Putamen (tissue), 1 donor: ENCODE results near the gene TRIM46.
"Not testable (repeated sequence)": the region's sequence is repeated elsewhere in the genome, so short reads cannot be mapped to it uniquely, and the experiment has no call there.

Experiments used
- DNase-seq: peaks from one replicate; pipeline ENCODE4 v3.0.0-alpha.2; 2016; ENCODE audit warnings: low spot score

Gene TRIM46

DNA sequence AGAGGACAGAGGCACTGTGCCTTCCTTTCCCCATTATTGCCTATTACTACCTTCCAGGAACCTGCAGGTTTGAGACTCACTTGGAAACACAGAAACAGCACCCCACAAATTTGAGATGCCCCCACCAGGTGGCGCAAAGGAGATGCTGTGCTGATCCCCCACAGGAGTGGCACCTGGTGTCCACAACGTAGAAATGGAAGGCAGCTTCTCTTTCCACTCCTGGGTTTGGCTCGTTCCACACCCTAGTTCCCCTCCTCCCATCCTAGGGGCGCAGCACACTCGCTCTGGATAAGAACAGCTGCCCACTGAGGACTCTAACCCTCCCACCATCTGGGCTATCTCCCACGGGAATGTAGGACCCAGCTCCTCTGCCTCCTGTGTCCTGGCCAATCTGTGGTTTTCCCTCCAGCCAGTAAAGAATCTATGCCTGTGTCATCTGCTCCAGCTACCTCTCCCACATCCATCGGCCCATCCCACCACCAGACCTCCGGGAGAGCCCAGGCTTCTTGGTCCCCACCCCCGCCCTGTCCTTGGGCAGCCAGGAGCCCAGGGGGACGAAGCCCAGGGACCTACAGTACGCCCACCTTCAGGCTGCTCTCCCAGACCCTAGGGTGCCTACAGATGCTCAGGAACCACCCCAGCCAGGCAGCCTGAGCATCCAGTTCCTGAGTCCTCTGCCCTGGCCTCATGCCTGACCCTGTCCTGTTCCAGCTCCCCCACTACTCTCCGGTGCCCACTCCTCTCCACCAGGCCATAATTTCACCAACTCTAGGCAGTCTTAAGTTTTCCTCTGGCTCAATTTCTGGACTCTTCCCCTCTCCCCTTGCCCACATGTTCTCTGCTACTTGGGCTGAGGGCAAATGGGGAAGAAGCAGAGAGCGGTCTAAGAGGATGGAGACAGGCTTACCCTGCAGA, 33.5 kb downstream of the TRIM46 start:
- DNase-seq, result peak; percentile 70

DNA sequence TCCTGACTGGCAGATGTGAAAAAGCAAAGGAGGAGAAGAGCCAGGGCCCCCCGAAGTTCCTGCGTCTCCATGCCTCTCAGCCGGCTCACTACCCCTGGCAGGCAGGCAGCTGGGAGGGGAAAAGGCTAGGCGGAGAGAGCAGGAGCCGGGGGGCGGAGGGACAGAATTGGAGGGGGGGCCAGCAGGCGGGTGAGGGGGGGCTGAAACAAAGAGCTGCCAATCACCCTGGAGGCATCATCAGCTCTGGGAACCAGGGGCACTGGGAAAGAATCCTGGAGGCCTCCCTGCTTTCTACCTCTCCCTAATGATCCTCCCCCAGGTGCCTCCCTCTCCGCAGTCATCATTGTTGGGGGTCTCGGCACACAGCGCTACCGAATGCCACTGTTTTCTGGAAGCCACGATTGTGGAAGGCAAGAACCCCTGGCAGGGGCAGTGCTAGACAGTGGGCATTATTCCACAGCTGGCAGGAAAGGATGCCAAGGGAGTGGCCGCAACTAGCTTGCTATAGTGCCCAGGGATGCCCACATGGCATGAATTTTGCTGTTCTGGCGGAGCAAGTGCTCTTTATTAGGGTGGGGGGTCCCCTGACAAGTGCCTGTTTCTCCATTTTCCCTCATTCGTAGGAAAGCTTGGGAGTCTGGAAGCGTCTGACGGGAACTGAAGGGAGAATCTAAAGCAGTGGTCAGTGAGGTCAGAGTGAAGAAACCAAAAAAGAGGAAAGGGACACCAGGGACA, 34.3 kb downstream of the TRIM46 start, which contains the start of gene THBS3:
Gene THBS3, minus strand, starts transcription at position 92 of the 735 bp plus-strand sequence. Its CDS starts 21 bp downstream, at position 71.
- peak; percentile 57 for DNase-seq

- DNase-seq, result peak; percentile 84
Observed at GRCh38 chr1:155208541-155209311, 35.1 kb downstream of the TRIM46 start, which contains the start of gene MTX1. Gene MTX1, plus strand, starts transcription at chr1:155208695. Its CDS starts 110 bp downstream, at chr1:155208805.

GRCh38 chr1:155209312-155209721, 35.7 kb downstream of the TRIM46 start:
- no peak for DNase-seq

DNA sequence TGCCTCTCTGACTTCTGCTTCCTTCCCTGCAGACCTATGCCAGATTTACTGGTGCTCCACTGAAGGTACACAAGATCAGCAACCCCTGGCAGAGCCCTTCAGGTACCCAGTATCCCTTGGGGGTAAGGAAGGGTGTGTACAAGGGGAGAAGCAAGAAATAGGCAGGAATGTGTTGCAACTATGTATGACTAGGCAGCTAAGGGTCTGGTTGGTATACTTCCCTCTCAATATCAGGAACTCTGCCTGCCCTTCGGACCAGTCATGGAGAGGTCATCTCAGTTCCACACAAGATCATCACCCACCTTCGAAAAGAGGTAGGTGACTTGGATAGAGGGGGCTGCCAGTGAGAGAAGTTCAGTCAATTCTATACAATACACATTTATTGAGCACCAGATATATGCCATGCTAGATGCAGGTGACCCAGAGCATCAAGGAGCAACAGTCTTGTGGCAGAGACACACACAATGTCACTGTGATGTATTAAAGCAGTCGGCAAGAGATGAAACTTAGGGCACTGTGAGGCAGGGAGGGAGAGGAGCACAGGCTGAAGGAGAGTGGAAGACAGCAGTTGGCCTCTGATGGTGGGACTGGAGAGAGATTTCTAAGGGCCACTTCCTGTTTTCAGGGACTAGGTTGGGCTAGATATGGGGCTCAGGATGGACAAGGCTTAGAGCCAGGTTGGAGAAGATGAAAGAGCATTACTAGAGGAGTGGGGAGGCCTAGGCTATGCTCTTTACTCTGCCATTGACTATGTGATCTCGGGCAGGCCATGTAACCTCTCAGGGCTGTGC, 36.9 kb downstream of the TRIM46 start:
- no peak for DNase-seq

- not testable (repeated sequence) for DNase-seq
Observed at GRCh38 chr1:155211381-155212050, 37.9 kb downstream of the TRIM46 start.

DNA sequence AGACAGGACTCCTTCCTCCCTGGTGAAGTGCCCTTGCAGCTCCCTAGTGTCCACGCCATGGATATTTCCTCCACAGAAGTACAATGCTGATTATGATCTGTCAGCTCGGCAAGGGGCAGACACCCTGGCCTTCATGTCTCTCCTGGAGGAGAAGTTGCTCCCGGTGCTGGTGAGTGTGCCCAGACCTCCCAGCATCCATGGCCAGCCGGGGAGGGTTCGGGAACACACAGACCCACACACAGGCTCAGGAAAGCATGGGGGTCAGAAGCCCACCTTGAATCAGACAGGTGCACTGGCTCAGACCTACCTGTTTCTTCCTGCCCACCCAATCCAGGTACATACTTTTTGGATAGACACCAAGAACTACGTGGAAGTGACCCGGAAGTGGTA, 38.4 kb downstream of the TRIM46 start:
- DNase-seq, result not testable (repeated sequence)

DNA sequence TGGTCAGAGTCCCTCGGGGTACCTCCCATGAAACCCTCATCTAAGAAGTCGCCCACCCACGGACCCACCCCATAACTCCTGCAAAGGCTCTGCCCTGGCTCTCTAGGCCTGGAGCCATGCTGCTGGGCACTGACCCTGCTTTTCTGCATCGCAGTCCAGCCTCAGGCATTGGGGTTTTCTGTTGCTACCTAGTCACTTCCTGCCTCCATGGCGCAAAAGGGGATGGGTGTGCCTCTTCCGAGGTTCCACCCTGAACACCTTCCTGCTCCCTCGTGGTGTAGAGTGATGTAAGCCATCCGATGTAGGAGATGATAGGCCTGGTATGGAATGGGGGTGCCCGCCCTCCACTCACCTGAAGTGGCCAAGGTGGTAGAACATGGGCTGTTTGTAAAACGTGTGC, 41.1 kb downstream of the TRIM46 start:
- not testable (repeated sequence) for DNase-seq

- peak; percentile 88 for DNase-seq
Observed at GRCh38 chr1:155218854-155219591, 45.4 kb downstream of the TRIM46 start.

- DNase-seq, result peak; percentile 71
Observed at GRCh38 chr1:155219592-155220031, 46.0 kb downstream of the TRIM46 start.

DNA sequence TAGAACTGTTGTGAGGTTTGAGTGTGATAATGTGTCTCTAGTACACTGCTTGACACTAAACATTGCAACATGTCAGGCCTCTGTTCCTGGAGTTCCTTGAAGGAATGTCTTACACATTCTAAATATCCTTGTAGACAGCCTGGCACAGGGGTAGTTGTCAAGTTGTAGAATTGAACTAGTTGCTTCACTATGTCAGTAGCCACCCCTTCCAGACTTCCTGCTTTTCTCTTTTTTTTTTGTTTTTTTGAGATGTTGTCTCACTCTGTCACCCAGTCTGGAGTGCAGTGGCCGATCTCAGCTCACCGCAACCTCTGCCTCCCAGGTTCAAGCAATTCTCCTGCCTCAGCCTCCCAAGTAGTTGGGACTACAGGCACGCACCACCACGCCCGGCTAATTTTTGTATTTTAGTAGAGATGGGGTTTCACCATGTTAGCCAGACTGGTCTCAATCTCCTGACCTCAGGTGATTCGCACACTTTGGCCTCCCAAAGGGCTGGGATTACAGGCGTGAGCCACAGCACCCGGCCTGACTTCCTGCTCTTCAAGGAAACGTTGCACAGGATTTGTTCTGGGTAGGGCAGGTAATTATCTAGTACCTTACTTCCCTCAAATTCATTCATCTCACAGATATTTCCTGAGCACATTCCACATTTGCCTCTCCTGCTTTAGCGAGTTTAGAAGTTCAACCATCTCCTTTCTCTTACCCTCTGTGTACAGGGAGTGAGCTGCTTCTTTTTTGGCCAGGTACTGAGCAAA, 46.7 kb downstream of the TRIM46 start:
- DNase-seq, result not testable (repeated sequence)

DNA sequence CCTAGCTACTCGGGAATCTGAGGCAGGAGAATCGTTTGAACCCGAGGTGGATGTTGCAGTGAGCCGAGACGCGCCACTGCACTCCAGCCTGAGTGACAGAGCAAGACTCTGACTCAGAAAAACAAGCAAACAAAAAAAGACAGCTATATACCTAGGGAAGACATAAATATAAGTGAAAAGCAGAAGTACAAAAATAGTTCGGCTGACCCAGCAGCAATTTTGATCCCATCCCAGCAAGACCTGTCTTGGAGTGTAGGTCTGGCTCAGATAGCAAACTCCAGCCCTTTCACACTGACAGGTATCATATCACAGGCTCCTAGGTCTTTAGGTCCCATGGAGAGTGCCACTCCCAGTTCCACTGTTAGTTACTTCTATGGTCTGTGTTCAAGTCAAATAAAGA, 49.4 kb downstream of the TRIM46 start:
- DNase-seq, result no peak

DNA sequence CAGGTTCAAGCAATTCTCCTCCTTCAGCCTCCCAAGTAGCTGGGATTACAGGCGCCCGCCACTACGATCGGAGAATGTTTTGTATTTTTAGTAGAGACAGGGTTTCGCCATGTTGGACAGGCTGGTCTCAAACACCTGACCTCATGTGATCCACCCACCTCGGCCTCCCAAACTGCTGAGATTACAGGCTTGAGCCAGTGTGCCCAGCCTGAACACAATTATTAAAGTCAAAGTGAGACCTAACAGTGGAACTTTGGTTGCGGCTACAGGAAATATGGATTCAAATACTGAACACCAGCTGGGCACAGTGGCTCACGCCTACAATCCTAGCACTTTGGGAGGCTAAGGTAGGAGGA, 51.7 kb downstream of the TRIM46 start:
- not testable (repeated sequence) for DNase-seq

DNA sequence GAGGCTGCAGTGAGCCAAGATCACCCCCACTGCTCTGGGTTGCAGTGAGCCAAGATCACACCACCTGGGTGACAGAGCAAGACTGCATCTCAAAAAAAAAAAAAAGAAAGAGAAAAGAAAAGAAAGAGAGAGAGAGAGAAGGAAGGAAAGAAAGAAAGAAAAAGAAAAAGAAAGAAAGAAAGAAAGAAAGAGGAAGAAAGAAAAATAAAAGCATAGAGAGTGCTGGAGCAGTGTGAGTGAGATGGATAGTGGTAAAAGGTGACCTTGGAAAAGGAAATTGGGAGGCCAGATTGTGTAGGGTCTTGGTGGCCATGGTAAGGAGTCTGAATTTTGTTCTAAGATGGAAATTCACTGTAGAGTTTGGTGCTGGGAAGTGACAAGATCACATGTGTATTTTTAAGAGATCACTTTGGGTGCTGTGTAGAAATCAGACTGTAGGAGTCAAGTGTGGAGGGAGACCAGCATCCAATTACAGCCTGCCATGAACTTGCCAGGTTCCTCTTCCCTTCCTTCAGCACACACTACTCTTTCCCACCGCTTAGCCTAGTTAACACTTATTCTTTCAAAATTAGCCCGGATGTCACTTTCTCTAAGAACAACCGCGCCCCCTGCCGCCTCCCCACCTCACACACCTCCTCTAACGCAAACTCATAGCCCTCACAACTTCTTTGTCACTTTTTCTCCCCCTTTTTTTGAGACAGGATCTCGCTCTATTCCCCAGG, 52.7 kb downstream of the TRIM46 start:
- DNase-seq, result peak; percentile 69

DNA sequence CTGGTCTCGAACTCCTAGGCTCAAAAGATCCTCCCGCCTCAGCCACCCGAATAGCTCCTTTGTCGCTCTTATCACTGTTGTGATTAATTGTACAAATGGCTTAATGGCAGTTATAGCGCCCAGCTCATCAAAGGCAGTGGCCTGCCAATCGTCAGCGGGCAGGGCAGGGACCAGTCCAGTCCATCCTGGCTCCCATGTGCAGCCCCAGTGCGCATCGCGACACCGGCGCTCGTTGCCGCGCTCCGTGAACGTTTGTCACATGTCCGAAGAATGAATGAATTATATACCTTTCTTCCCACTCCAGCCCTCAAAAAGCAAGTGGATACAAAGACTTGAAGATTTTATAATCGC, 53.2 kb downstream of the TRIM46 start:
- DNase-seq, result no peak

DNA sequence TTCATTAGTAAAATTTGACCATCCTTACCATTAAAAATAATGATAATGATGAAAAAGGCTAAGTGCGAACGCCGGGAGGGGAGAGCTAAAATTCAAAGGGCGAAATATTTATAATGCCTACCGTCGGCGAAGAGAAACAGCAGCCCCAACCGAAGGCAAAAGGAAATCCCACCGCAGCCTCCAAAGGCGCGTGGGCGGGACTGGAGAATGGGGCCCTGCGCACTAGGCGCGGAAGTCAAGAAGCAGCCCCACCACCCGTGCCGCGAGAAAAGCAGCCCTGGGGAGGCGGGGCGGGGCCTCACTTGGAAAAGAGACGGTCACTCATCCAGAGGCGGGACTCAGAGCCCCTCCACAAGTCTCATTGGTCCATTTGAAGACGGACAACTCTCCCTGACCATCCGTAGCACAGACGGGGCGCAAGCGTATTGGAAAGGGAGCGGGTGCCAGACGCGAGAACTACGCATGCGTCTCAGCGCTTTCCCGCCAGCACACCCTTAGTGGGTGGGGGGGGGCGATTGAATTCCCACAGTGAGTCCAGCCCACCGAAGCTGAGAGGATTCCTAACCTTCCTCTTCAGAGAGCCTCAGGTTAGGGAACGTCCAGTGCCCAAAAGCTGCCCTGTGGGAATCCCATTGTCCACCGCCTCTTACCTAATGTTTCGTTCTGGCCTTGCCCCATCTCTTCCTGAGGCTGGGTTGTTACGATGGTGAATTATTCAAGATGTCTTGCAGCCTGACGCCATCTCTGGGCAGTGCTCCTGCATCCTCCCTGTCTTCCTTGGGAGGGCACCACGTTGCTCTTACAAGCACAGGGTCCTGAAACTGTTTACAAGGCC, 53.8 kb downstream of the TRIM46 start:
- DNase-seq, result peak; percentile 99

GRCh38 chr1:155228096-155228427, 54.4 kb downstream of the TRIM46 start:
- no peak for DNase-seq

- DNase-seq, result not testable (repeated sequence)
Observed at GRCh38 chr1:155231302-155231701, 57.7 kb downstream of the TRIM46 start.
